WI38 (cell line): Measurements from ENCODE around the gene WDR86.

Experiments
- H3K4me3 ChIP-seq: 2 replicates; pipeline ENCODE4 v1.5.1; 2011; ENCODE audit warnings: low read depth, mild to moderate bottlenecking, control low read depth, low read length
- CTCF ChIP-seq: IDR thresholded peaks from 2 replicates; pipeline ENCODE4 v1.5.1; 2012; ENCODE audit warnings: low read depth, mild to moderate bottlenecking, control low read depth, low read length

WDR86 gene

GRCh38 chr7:151380199-151381097, 29.4 kb downstream of the WDR86 start:
- H3K4me3 ChIP-seq: no peak overlapping the region
- TF ChIP-seq CTCF: no peak

GRCh38 chr7:151379534-151380198, 30.2 kb downstream of the WDR86 start:
- no peak overlapping the region for H3K4me3 ChIP-seq
- no peak for TF ChIP-seq CTCF

- no peak overlapping the region for H3K4me3 ChIP-seq
- no peak for TF ChIP-seq CTCF
Measured at GRCh38 chr7:151379193-151379520, 30.7 kb downstream of the WDR86 start.

GRCh38 chr7:151378496-151379192, 31.2 kb downstream of the WDR86 start:
- no peak overlapping the region for H3K4me3 ChIP-seq
- TF ChIP-seq CTCF: no peak

GRCh38 chr7:151378011-151378410, 31.8 kb downstream of the WDR86 start:
- TF ChIP-seq CTCF: no peak
- H3K4me3 ChIP-seq: no peak overlapping the region

DNA sequence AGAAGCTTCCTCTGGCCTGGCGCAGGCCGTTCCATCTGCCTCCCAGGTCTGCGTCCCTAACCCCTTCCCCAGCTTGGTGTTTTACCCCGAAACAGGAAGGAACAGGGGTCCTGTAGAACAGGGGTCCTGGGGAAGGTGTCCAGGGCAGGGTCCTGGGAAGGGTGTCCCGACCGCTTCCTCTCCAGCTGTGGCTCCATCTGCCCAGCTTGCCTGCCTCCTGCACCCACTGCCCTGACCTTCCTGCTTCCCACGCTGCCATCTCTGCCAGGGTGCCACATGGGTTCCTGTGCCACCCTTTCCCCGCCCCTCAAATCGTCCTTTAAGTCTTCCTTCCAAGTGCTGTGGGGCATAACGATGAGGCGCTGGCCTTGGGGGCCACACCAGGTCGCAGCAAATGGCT, 32.4 kb downstream of the WDR86 start:
- no peak overlapping the region for H3K4me3 ChIP-seq
- no peak for TF ChIP-seq CTCF
